GM18526 (cell line): ENCODE data around the gene NDUFB11.

Experiments
- POLR2A ChIP-seq: IDR thresholded peaks from 3 replicates; pipeline ENCODE4 v1.6.1; 2011; ENCODE audit not compliant: insufficient read length; ENCODE audit errors: extremely low read depth

NDUFB11 gene

GRCh38 chrX:47179221-47179927, 34.9 kb upstream of the NDUFB11 start:
- no peak for TF ChIP-seq POLR2A

- no peak for TF ChIP-seq POLR2A
Measured at GRCh38 chrX:47178337-47178736, 33.8 kb upstream of the NDUFB11 start.

GRCh38 chrX:47177079-47177478, 32.6 kb upstream of the NDUFB11 start:
- no peak for TF ChIP-seq POLR2A

GRCh38 chrX:47176101-47176740, 31.7 kb upstream of the NDUFB11 start:
- no peak for TF ChIP-seq POLR2A

- TF ChIP-seq POLR2A = no peak
Measured at GRCh38 chrX:47175588-47175980, 31.1 kb upstream of the NDUFB11 start.

GRCh38 chrX:47174846-47175587, 30.5 kb upstream of the NDUFB11 start:
- no peak for TF ChIP-seq POLR2A

GRCh38 chrX:47174376-47174775, 29.9 kb upstream of the NDUFB11 start:
- TF ChIP-seq POLR2A = no peak

- no peak for TF ChIP-seq POLR2A
Measured at GRCh38 chrX:47172971-47173792, 28.7 kb upstream of the NDUFB11 start.

GRCh38 chrX:47172549-47172948, 28.0 kb upstream of the NDUFB11 start:
- TF ChIP-seq POLR2A = no peak

GRCh38 chrX:47171996-47172395, 27.5 kb upstream of the NDUFB11 start:
- no peak for TF ChIP-seq POLR2A

- no peak for TF ChIP-seq POLR2A
Measured at GRCh38 chrX:47170861-47171692, 26.6 kb upstream of the NDUFB11 start.

GRCh38 chrX:47169726-47170515, 25.4 kb upstream of the NDUFB11 start:
- TF ChIP-seq POLR2A = no peak

GRCh38 chrX:47169273-47169672, 24.8 kb upstream of the NDUFB11 start:
- no peak for TF ChIP-seq POLR2A
